ENCODE data around the gene C19orf25.
A peak's percentile ranks its signal among the peaks of the same experiment; 100 is the strongest.

C19orf25 gene

GRCh38 chr19:1425902-1426301 is 53.1 kb downstream of the C19orf25 start:
- TF ChIP-seq RAD21 (IDR thresholded peaks at IDR 0.05; ENCODE audit: low read depth), result no peak
- no peak for TF ChIP-seq FOXM1 (IDR thresholded peaks at IDR 0.05; ENCODE audit: borderline replicate concordance, low read depth)
- TF ChIP-seq MAX (IDR thresholded peaks at IDR 0.05), result no peak
- TF ChIP-seq YY1 (IDR thresholded peaks at IDR 0.05; ENCODE audit: low read depth), result no peak
- no peak for TF ChIP-seq TCF12 (IDR thresholded peaks at IDR 0.05; ENCODE audit: low read depth)
- no peak for TF ChIP-seq USF1 (IDR thresholded peaks at IDR 0.05)
- TF ChIP-seq CREB1 (IDR thresholded peaks at IDR 0.05; ENCODE audit: low read depth), result no peak
- TF ChIP-seq REST (IDR thresholded peaks at IDR 0.05; ENCODE audit: low read depth), result no peak
- no peak for TF ChIP-seq TEAD4 (IDR thresholded peaks at IDR 0.05)
- TF ChIP-seq CEBPB (IDR thresholded peaks at IDR 0.05), result no peak
- no peak for TF ChIP-seq TAF1 (IDR thresholded peaks at IDR 0.05; ENCODE audit: low read depth)
- no peak for TF ChIP-seq NFIC (IDR thresholded peaks at IDR 0.05)
- TF ChIP-seq EGR1 (IDR thresholded peaks at IDR 0.05), result no peak
- no peak for TF ChIP-seq EP300 (IDR thresholded peaks at IDR 0.05; ENCODE audit: borderline replicate concordance)
- no peak for TF ChIP-seq ZBTB7A (IDR thresholded peaks at IDR 0.05; ENCODE audit: low read depth)

GRCh38 chr19:1425102-1425837 is 53.7 kb downstream of the C19orf25 start:
- no peak for TF ChIP-seq REST (IDR thresholded peaks at IDR 0.05; ENCODE audit: low read depth)
- TF ChIP-seq TEAD4 (IDR thresholded peaks at IDR 0.05), result no peak
- TF ChIP-seq EP300 (IDR thresholded peaks at IDR 0.05; ENCODE audit: borderline replicate concordance), result no peak
- TF ChIP-seq CREB1 (IDR thresholded peaks at IDR 0.05; ENCODE audit: low read depth), result no peak
- no peak for TF ChIP-seq FOXM1 (IDR thresholded peaks at IDR 0.05; ENCODE audit: borderline replicate concordance, low read depth)
- no peak for TF ChIP-seq NFIC (IDR thresholded peaks at IDR 0.05)
- TF ChIP-seq TCF12 (IDR thresholded peaks at IDR 0.05; ENCODE audit: low read depth), result no peak
- TF ChIP-seq CEBPB (IDR thresholded peaks at IDR 0.05), result peak; percentile 57

- no peak for TF ChIP-seq TAF1 (IDR thresholded peaks at IDR 0.05; ENCODE audit: low read depth)
- no peak for TF ChIP-seq ZBTB7A (IDR thresholded peaks at IDR 0.05; ENCODE audit: low read depth)
- TF ChIP-seq NFIC (IDR thresholded peaks at IDR 0.05), result no peak
- no peak for TF ChIP-seq EP300 (IDR thresholded peaks at IDR 0.05; ENCODE audit: borderline replicate concordance)
- no peak for TF ChIP-seq EGR1 (IDR thresholded peaks at IDR 0.05)
- no peak for TF ChIP-seq REST (IDR thresholded peaks at IDR 0.05; ENCODE audit: low read depth)
- TF ChIP-seq CREB1 (IDR thresholded peaks at IDR 0.05; ENCODE audit: low read depth), result no peak
- no peak for TF ChIP-seq YY1 (IDR thresholded peaks at IDR 0.05; ENCODE audit: low read depth)
- no peak for TF ChIP-seq RAD21 (IDR thresholded peaks at IDR 0.05; ENCODE audit: low read depth)
- TF ChIP-seq TCF12 (IDR thresholded peaks at IDR 0.05; ENCODE audit: low read depth), result no peak
Measured at GRCh38 chr19:1424192-1424955, 54.6 kb downstream of the C19orf25 start.

- TF ChIP-seq MAX (IDR thresholded peaks at IDR 0.05) (no peak), REST (IDR thresholded peaks at IDR 0.05; ENCODE audit: low read depth) (no peak), USF1 (IDR thresholded peaks at IDR 0.05) (no peak), CEBPB (IDR thresholded peaks at IDR 0.05) (no peak), TCF12 (IDR thresholded peaks at IDR 0.05; ENCODE audit: low read depth) (no peak), CREB1 (IDR thresholded peaks at IDR 0.05; ENCODE audit: low read depth) (no peak), TAF1 (IDR thresholded peaks at IDR 0.05; ENCODE audit: low read depth) (no peak)
Measured at GRCh38 chr19:1423436-1424191, 55.4 kb downstream of the C19orf25 start.
